ENCODE results near the gene OPTC.

The OPTC gene

DNA sequence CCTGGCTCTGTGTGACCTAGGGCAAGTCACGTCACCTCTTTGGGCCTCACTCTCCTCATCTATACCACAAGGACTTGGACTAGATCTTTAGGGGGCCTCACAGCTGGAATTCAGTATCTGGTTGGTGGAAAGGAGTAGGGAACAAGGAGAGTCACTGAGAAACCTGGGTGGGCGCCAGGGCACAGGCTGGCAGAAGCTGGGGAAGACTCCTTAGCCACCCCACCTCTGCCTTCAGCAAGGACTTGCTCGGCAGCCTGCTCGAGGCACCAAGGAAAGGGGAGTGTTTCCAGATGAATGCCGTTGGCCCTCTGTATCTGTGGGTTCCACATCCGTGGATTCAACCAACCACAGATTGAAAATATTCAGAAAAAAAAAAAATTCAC, 1.2 kb upstream of the OPTC start:
- H3K27ac Mint-ChIP-seq: no peak overlapping the region
- no peaks in the 10 kb centered on the region for H3K9me3 Mint-ChIP-seq
- H3K27me3 Mint-ChIP-seq: no peaks in the 10 kb centered on the region
- H3K36me3 Mint-ChIP-seq (ENCODE audit: low read depth): no peaks in the 10 kb centered on the region
- H3K4me3 Mint-ChIP-seq: no peak overlapping the region
- peaks cover 3% of the 10 kb centered on the region for H3K4me1 Mint-ChIP-seq (ENCODE audit: low read depth)

DNA sequence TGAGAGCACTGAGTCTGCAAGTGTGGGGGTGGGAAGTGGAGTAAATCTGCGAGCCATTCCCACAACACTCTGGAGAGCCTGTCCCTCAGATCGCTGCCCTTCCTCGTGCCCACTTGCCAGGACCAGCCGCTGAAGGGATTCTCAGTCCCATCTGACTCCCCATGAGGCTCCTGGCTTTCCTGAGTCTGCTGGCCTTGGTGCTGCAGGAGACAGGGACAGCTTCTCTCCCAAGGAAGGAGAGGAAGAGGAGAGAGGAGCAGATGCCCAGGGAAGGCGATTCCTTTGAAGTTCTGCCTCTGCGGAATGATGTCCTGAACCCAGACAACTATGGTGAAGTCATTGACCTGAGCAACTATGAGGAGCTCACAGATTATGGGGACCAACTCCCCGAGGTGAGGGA, 1.9 kb downstream of the OPTC start:
- Mint-ChIP-seq H3K4me1 (ENCODE audit: low read depth) (no peaks in the 10 kb centered on the region), H3K9me3 (no peaks in the 10 kb centered on the region), H3K4me3 (no peak overlapping the region), H3K27ac (no peak overlapping the region), H3K27me3 (no peaks in the 10 kb centered on the region), H3K36me3 (ENCODE audit: low read depth) (no peaks in the 10 kb centered on the region)

DNA sequence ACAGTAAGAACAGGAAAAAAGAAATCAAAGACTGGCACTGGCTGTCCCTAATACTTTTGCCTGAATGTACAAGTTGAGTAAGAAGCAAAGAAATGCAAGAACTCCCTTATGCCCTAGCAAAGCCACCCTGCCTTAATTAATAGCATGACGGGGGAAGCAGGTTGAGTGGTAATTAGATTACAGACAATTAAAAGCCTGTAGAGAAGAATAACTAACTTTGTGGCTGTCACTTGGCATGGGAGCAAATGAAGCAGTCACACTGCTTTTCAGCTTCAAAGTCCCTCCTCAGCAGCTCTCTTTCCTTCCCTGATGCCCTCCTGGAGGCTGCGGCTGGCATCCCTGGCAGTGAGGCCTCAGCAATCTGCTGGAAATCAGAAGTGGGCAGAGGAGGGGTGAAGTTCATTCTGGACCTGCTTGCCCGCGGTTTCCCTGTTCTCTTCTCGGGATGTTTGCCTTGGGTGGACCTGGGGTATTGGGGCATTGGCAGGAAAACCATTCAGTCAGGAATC, 3.4 kb downstream of the OPTC start:
- Mint-ChIP-seq H3K9me3 (no peaks in the 10 kb centered on the region), H3K27me3 (no peaks in the 10 kb centered on the region), H3K27ac (no peak overlapping the region), H3K36me3 (ENCODE audit: low read depth) (no peaks in the 10 kb centered on the region), H3K4me3 (no peak overlapping the region), H3K4me1 (ENCODE audit: low read depth) (no peaks in the 10 kb centered on the region)

DNA sequence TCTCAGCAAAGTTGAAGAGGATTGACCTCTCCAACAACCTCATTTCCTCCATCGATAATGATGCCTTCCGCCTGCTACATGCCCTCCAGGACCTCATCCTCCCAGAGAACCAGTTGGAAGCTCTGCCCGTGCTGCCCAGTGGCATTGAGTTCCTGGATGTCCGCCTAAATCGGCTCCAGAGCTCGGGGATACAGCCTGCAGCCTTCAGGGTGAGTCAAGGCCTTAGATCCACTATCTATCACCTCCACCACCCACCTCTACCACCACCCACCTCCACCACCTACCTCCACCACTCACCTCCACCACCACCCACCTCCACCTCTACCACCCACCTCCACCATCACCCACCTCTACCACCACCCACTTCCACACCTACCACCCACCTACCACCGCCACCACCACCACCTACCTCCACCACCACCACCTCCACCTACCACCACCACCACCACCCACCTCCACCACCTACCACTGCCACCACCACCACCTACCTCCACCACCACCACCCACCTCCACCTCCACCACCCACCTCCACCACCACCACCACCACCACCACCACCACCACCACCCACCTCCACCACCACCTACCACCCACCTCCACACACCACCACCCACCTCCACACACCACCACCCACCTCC, 5.8 kb downstream of the OPTC start:
- Mint-ChIP-seq H3K36me3 (ENCODE audit: low read depth) (no peaks in the 10 kb centered on the region), H3K27me3 (no peaks in the 10 kb centered on the region), H3K4me1 (ENCODE audit: low read depth) (peaks cover 4% of the 10 kb centered on the region), H3K4me3 (no peak overlapping the region), H3K27ac (no peak overlapping the region), H3K9me3 (no peaks in the 10 kb centered on the region)

DNA sequence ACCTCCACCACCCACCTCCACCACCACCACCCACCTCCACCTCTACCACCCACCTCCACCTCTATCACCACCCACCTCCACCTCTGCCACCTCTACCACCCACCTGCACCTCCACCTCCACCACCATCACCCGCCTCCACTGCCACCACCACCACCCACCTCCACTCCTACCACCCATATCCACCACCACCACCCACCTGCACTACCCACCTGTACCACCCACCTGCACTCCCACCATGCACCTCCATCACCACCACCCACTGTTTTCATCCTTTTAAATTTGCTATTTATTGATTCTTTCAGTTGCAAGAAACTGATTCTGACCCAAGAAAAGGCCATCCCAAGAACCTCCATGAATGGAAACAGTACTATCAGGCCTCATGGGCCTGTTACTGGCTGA, 6.3 kb downstream of the OPTC start:
- Mint-ChIP-seq H3K27me3 (no peaks in the 10 kb centered on the region), H3K27ac (peak overlapping the region; percentile 27), H3K9me3 (no peaks in the 10 kb centered on the region), H3K4me3 (no peak overlapping the region), H3K36me3 (ENCODE audit: low read depth) (no peaks in the 10 kb centered on the region), H3K4me1 (ENCODE audit: low read depth) (peaks cover 4% of the 10 kb centered on the region)

DNA sequence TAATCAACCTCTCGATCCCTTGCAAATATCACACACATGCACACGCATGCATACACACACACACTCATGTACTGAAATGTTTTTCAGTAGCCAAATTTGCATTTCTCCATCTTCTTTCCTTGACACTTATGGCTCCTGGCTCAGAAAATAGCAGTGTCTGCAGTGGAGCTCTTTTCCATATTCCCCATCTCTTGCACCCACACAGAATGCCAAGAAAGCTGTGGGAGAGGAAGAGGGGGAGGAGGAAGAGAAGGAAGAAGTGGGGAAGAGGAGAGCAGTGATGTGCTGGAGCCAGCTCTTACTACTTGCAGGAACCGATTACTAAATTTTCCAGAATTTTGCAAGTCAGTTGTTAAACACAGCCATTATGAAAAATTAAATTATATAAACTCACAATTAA, 9.9 kb downstream of the OPTC start:
- no peaks in the 10 kb centered on the region for H3K27me3 Mint-ChIP-seq
- H3K4me3 Mint-ChIP-seq: no peak overlapping the region
- H3K4me1 Mint-ChIP-seq (ENCODE audit: low read depth): peaks cover 4% of the 10 kb centered on the region
- no peak overlapping the region for H3K27ac Mint-ChIP-seq
- H3K36me3 Mint-ChIP-seq (ENCODE audit: low read depth): no peaks in the 10 kb centered on the region
- H3K9me3 Mint-ChIP-seq: no peaks in the 10 kb centered on the region

DNA sequence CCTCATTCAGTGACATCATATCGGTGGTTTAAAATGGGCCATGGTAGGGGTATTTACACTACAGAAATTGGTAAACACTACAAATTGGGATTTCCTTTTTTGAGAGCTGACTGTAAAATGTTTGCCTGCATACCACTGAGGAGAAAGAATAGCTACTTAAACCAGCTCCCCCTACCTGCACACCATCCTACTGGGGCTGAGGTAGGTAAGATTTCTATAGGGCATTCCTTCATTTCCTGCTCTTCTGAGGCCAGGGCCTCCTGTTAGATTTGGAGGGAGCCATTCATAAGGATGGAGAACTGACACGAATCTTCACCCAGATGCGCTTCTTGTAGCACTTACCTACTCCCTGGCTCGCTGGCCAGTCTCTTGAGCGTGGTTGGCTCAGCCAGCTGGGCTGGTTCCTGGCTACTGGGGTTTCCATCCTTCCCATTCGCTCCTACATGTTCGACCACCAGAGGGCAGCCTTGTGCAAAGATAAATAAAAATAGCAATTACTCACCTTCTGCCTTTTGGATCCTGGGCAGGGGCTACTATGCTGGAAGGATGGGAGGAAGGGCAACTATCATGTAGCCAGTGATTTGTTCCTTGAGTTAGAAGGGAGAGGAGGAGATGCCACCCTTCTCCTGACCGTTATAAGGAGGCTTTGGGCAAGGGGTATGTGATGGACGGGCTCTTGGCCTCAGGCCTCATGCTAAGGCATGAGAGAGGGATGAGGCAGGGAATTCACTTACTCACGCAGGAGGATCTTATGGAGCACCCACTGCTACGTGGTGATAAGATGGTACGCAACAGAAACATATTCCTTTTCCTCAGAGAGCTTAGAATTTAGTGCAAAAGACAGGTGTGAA, 10.7 kb downstream of the OPTC start:
- Mint-ChIP-seq H3K36me3 (ENCODE audit: low read depth) (no peaks in the 10 kb centered on the region), H3K27me3 (no peaks in the 10 kb centered on the region), H3K4me3 (no peak overlapping the region), H3K9me3 (no peaks in the 10 kb centered on the region), H3K27ac (no peak overlapping the region), H3K4me1 (ENCODE audit: low read depth) (peaks cover 4% of the 10 kb centered on the region)

DNA sequence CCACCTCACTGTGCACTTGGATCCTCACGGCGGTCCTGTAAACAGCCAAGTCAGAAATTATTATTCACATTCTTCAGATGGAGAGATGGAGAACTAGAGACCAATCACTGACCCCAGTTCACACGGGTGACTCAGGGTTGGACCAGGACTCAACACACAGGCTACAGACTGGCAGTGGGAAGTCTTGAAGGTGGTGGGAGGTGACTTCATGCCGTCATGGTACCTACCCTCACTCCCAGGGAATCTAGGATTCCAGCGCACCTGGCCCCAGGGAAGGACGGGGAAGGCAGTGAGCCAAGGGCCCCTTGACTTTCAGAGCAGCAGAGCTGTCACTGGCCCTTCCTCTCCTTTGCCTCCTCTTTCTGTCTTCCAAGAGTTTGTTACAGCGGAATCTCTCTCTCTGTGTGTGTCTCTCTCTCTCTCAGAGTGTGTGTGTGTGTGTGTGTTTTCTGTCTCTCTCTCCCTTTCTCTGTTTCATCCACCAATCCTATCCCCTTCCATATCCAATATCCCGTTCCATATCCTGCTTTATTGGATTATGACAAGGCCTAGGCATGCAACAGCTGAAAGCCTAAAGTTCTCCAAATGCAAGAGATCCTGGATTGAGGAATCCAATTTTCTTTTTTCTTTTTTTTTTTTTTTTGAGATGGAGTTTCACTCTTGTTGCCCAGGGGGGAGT, 11.7 kb downstream of the OPTC start:
- H3K4me1 Mint-ChIP-seq (ENCODE audit: low read depth): peaks cover 4% of the 10 kb centered on the region
- no peaks in the 10 kb centered on the region for H3K9me3 Mint-ChIP-seq
- no peak overlapping the region for H3K4me3 Mint-ChIP-seq
- H3K27ac Mint-ChIP-seq: no peak overlapping the region
- H3K27me3 Mint-ChIP-seq: no peaks in the 10 kb centered on the region
- no peaks in the 10 kb centered on the region for H3K36me3 Mint-ChIP-seq (ENCODE audit: low read depth)

DNA sequence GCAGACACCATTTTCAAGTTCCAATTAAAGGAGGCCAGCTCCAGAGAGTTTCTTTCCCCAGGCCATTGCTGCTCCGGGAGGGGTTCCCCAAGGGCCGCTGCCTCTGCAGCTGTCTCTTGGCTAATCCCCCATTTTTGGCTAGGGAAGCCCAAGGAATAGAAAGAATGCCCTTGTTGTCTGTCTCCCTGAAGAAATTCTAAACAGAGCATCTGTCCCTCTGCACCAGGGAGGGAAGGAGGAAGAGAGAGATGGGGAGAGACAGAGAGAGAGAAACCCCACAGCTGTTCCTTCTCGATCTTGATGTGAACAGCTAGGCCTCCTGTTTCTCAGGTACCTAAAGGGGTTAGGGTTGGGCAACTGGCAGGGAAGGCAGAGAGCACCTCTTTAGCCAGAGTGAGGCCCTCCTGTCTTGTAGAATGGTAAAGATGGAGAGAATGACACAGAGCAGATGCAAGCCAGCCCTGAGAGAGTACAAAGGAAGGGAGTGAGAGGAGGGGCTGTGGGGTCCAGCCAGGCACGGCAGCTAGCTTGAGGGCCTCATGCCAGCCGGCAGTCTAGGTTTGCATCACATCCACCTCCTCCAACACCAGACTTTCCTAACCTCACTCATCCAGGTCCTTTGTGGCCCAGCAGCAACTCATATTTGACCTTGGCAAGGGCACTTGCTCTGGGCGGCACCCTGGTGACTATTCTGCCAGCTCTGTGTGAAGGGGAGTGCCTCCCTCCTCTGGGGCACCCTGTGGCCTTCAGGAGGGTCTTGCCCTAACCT, 13.1 kb downstream of the OPTC start:
- H3K4me3 Mint-ChIP-seq: no peak overlapping the region
- peak overlapping the region; percentile 42 for H3K27ac Mint-ChIP-seq

DNA sequence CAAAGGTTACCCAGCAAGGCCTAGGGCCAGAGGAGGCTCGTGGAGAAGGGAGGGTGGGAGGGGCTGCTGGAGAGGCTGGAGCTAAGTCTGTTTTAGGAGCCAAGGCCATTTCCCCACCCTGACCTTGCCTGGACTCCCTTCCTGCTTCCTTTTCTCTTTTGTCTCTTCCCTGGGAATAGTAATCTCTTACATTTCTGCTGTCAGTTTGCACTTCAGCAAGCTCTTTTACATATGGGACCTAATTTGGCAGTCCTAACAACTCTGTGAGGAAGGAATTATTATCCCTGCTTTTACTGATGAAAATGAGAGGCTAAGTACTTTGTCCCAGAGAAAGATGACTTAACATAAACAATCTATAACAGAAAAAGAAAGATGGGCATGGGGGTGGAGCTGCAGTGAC, 13.8 kb downstream of the OPTC start:
- Mint-ChIP-seq H3K27me3 (no peaks in the 10 kb centered on the region), H3K27ac (no peak overlapping the region), H3K9me3 (no peaks in the 10 kb centered on the region), H3K4me1 (ENCODE audit: low read depth) (peaks cover 10% of the 10 kb centered on the region), H3K36me3 (ENCODE audit: low read depth) (no peaks in the 10 kb centered on the region), H3K4me3 (no peak overlapping the region)

More for the DNA sequence above, 13.1 kb downstream of the OPTC start:
- no peaks in the 10 kb centered on the region for H3K27me3 Mint-ChIP-seq
- no peaks in the 10 kb centered on the region for H3K36me3 Mint-ChIP-seq (ENCODE audit: low read depth)
- H3K9me3 Mint-ChIP-seq: no peaks in the 10 kb centered on the region
- peaks cover 4% of the 10 kb centered on the region for H3K4me1 Mint-ChIP-seq (ENCODE audit: low read depth)

DNA sequence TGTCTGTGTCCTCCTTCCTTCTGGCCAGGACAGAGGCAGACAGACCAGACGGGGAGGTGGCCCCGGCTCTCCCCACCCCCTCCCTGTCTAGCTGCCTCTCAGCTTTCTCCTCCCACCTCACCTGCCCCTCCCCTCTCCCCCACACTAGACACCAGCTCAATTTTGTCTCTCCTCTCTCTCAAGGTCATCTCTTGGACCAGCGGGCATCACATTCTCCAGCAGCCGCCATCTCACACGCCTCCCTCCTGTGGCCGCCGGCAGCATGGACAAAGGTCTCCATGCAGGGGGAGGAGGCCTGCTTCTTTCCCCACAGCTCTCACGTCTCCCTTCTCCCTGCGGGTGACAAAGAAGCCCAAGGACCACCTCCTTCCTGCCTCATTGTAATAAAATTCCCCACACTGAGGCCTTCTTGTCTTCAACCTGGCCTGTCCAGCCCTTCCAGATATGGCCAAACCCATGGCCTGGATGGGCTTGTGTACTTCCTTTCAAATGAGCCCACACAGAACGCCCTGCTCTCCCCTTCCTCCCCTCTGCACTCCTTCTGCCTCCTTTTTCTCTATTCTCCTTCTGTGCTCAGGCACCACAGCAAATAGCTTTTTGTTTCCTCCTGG, 14.6 kb downstream of the OPTC start:
- no peaks in the 10 kb centered on the region for H3K27me3 Mint-ChIP-seq
- no peaks in the 10 kb centered on the region for H3K9me3 Mint-ChIP-seq
- H3K4me3 Mint-ChIP-seq: no peak overlapping the region
- peak overlapping the region; percentile 11 for H3K27ac Mint-ChIP-seq
- peaks cover 18% of the 10 kb centered on the region for H3K4me1 Mint-ChIP-seq (ENCODE audit: low read depth)
- no peaks in the 10 kb centered on the region for H3K36me3 Mint-ChIP-seq (ENCODE audit: low read depth)

DNA sequence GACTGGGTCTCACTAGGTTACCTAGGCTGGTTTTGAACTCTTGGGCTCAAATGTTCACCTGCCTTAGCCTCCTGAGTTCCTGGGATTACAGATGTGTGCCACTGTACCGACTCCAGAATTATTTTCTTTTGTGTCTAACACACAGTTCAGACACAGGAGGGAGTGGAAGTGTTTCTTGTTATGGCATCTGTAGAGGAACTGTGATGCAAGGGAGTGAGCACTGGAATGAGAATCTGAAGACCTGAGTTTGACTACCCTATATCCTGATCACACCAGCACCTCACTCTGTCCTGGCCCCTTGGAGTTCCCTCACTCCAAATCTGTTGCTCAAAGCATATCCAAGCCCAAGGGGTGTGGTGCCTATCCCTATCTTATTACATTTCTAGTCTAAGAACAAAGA, 15.2 kb downstream of the OPTC start:
- Mint-ChIP-seq H3K36me3 (ENCODE audit: low read depth) (no peaks in the 10 kb centered on the region), H3K4me1 (ENCODE audit: low read depth) (peaks cover 24% of the 10 kb centered on the region), H3K9me3 (no peaks in the 10 kb centered on the region), H3K27ac (peak overlapping the region; percentile 11), H3K27me3 (no peaks in the 10 kb centered on the region), H3K4me3 (no peak overlapping the region)

DNA sequence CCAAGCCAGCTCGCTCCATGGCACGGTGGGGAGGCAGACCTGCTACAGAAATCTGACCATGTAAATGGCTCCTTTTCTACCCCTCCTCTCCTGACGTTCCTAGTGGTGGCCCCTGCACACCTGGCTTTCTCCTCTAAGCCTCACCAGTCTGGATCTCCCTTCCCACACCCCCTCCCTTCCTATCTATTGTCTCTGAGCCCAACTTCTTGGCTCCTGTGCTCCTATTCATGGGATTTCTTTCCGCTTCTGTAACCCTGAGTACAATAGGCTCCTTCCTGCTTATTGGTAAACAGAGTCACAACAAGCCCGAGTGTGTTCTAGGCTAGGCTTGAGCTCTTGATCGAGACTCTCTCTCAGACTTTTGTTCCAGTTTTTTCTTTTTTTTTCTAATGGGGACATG, 17.6 kb downstream of the OPTC start:
- Mint-ChIP-seq H3K4me1 (ENCODE audit: low read depth) (peaks cover 26% of the 10 kb centered on the region), H3K27ac (no peak overlapping the region), H3K36me3 (ENCODE audit: low read depth) (no peaks in the 10 kb centered on the region), H3K27me3 (peaks cover 4% of the 10 kb centered on the region), H3K4me3 (no peak overlapping the region), H3K9me3 (no peaks in the 10 kb centered on the region)

DNA sequence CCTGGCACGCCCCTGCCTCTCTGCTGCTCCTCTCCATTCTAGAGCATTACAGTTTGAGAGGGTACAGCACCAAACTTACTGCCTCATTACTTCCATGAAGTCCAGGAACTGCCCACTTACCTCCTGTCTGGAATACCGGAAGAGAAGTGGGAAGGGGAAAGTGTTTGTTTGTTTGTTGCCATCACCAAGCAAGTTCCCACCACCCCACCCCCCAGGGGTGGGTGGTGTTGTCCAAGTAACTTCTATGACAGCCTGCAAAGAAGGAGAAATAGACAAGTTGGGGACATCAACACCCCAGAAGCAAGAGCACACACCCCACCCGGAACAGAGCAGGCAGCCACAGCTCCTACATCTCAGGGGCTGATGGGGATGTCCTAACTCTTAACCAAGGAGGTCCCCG, 18.0 kb downstream of the OPTC start:
- Mint-ChIP-seq H3K9me3 (no peaks in the 10 kb centered on the region), H3K36me3 (ENCODE audit: low read depth) (no peaks in the 10 kb centered on the region), H3K4me3 (no peak overlapping the region), H3K27me3 (peaks cover 4% of the 10 kb centered on the region), H3K4me1 (ENCODE audit: low read depth) (peaks cover 26% of the 10 kb centered on the region), H3K27ac (no peak overlapping the region)

All from stimulated activated naive CD8-positive, alpha-beta T cell treated with anti-CD3 and anti-CD28 coated beads, Interleukin-15, Interleukin-2, amounts not matched to agents 100 ng/mL and 50 ng/mL, for 24 hours (primary cell).